GM12801 (cell line): ENCODE results near the gene KCNK6.

Source experiments
- CTCF ChIP-seq: IDR thresholded peaks from one replicate; pipeline ENCODE4 v1.5.1; 2011; ENCODE audit warnings: control low read depth; ENCODE audit not compliant: insufficient read length; ENCODE audit errors: extremely low read depth

The KCNK6 gene

DNA sequence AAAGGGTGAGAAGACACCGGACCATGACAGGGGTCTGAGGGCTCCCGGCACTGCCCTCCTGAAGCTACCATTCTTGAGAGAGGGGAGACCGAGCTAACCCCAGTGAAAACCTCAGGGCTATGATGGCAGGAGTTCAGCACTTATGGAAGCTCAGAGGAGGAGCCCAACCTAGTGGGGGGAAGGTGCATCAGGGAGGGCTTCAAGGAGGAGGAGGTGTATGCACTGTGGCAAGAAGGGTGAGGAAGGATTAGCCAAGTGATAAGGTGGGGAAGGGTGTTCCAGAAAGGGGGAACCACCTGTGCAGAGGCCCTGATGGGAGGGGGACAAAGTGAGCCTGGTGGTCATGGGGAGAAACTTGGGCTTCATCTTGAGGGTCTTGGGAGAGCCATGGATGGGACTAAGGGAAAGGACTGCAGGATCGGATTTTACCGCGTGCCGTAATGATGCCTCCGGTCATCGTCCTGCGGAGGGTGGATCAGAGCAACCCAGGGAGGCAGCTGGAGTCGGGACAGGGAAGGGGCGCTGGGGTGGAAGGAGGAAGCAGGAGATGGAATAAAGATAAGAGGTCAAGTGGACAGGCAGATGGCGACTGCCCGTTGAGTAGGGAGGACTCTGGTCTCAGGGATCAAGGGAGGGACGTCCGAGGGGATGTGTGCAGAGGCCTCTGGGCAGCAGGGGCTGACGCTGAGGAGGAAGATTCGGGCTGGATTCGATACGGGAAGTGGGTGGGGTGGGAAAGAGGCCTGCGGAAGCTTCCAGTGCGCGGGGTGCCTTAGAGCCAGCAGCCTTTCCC is 41.4 kb downstream of the KCNK6 start:
- TF ChIP-seq CTCF, result no peak

- TF ChIP-seq CTCF, result no peak
These were observed 42.0 kb downstream of the KCNK6 start for GRCh38 chr19:38361633-38362075.

DNA sequence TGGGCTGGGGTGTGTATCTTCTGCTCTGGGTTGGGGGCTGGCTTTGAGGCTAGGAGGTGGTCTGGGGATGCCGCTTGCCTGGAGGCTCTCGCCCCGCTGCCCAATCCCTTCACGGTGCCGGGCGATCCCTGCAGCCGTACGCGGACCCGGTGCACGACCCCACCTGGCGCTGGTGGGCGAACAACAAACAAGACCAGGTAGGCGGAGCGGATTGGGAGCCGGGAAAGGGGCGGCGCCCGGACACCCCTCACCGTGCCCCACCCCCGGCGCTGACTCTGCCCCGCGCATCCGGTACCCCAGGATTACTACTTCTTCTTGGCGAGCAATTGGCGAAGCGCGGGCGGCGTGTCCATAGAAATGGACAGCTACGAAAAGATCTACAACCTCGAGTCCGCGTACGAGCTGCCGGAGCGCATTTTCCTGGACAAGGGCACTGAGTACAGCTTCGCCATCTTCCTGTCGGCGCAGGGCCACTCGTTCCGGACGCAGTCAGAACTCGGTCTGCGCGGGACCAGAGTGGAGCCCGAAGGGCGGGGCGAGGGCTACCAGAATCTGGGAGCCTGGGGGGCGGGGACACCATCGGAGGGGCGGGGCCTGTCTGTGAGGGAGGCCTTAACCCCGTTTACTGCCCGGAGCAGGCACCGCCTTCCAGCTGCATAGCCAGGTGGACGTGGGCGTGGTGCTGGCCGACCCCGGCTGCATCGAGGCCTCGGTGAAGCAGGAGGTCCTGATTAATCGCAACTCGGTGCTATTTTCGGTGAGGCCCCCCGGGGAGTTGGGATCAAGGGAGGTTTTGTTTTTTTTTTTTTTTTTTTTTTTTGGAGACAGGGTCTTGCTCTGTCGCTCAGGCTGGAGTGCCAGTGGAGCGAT is 42.7 kb downstream of the KCNK6 start:
- no peak for TF ChIP-seq CTCF

DNA sequence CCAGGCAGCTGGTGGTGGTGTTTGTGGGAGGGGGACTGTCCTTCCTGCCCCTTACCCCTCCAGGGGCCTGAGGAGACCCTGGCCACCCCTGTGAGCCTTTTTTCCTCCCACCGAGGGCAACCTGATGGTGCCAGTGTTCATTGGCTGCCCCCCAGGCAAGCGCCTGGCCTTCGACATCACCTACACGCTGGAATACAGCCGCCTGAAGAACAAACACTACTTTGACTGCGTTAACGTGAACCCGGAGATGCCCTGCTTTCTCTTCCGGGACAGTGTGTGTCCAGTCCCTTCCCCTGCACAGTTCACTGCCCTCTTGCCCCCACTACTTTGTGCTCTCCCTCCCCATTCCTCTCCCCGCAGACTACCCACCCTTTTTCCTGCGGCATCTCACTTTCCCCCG is 47.4 kb downstream of the KCNK6 start:
- no peak for TF ChIP-seq CTCF

- no peak for TF ChIP-seq CTCF
These were observed 49.9 kb downstream of the KCNK6 start for GRCh38 chr19:38369584-38369983.

DNA sequence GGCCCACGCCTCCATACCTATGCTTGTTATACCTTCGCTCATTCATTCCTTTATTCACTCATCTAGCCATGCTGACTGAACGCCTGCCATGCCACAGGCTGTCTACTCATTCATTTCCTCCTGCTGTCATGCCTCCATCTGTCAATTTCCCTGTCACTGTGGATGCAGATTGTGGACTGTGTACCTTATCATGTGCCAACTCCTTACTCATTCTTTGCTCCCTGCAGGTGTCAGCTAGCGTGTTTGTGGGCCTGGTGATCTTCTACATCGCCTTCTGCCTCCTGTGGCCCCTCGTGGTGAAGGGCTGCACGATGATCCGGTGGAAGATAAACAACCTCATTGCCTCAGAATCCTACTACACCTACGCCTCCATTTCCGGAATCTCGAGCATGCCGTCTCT is 50.7 kb downstream of the KCNK6 start:
- no peak for TF ChIP-seq CTCF

- no peak for TF ChIP-seq CTCF
These were observed 51.4 kb downstream of the KCNK6 start for GRCh38 chr19:38371081-38371480.
